Fibroblast of lung (primary cell): ENCODE results near the gene GNS.

Experiments
- EZH2 ChIP-seq: IDR thresholded peaks from 2 replicates; pipeline ENCODE4 v1.5.1; 2012; ENCODE audit warnings: low read length, control low read depth, mild to moderate bottlenecking; ENCODE audit errors: missing control alignments
- TF ChIP-seq, protein P1 (sequence below), 2 donors: IDR thresholded peaks in 1 of 2; conservative IDR thresholded peaks in 1 of 2; 1 replicate in 1 of 2; 2 replicates in 1 of 2; pipeline ENCODE4 v1.5.1; 2011 to 2012; ENCODE audit warnings: low read length in 2 of 2, control low read depth in 1 of 2, inconsistent platforms in 1 of 2, low read depth in 1 of 2, mild to moderate bottlenecking in 1 of 2

- TF ChIP-seq, protein P1, sequence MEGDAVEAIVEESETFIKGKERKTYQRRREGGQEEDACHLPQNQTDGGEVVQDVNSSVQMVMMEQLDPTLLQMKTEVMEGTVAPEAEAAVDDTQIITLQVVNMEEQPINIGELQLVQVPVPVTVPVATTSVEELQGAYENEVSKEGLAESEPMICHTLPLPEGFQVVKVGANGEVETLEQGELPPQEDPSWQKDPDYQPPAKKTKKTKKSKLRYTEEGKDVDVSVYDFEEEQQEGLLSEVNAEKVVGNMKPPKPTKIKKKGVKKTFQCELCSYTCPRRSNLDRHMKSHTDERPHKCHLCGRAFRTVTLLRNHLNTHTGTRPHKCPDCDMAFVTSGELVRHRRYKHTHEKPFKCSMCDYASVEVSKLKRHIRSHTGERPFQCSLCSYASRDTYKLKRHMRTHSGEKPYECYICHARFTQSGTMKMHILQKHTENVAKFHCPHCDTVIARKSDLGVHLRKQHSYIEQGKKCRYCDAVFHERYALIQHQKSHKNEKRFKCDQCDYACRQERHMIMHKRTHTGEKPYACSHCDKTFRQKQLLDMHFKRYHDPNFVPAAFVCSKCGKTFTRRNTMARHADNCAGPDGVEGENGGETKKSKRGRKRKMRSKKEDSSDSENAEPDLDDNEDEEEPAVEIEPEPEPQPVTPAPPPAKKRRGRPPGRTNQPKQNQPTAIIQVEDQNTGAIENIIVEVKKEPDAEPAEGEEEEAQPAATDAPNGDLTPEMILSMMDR (conservative IDR thresholded peaks at IDR 0.05 in 1 of 2, IDR thresholded peaks at IDR 0.05 in 1 of 2; ENCODE audit: low read depth in 1 of 2, low read length in 2 of 2): no peak
- no peak for TF ChIP-seq EZH2
Measured at GRCh38 chr12:64759035-64759894, at the start of gene GNS.
